MM.1S (cell line): ENCODE data around the gene MILR1.
"Not testable (repeated sequence)": the region's sequence is repeated elsewhere in the genome, so short reads cannot be mapped to it uniquely, and the experiment has no call there.

Source experiments
- DNase-seq: peaks from one replicate; pipeline ENCODE4 v3.0.0-alpha.2; 2015
- H2AFZ ChIP-seq: fragments of 300-600 bp; sonication (generic); 2 replicates; pipeline ENCODE4 v1.6.0; 2016; ENCODE audit warnings: antibody characterized with exemption, low read length
- H3F3A ChIP-seq: fragments of 300-600 bp; sonication (generic); 2 replicates; pipeline ENCODE4 v1.6.1; 2016; ENCODE audit warnings: mild to moderate bottlenecking, antibody characterized with exemption, low read length, moderate library complexity, mixed read lengths; ENCODE audit not compliant: insufficient read depth
- H3K27ac ChIP-seq: fragments of 300-600 bp; sonication (generic); 2 replicates; pipeline ENCODE4 v1.5.1; 2016; ENCODE audit warnings: mild to moderate bottlenecking, low read length
- H3K27me3 ChIP-seq: fragments of 300-600 bp; sonication (generic); replicated peaks from 2 replicates; pipeline ENCODE4 v1.6.0; 2016; ENCODE audit warnings: low read length; ENCODE audit not compliant: insufficient read depth
- H3K36me3 ChIP-seq: fragments of 300-600 bp; sonication (generic); replicated peaks from 2 replicates; pipeline ENCODE4 v1.6.1; 2016; ENCODE audit warnings: mild to moderate bottlenecking, low read length, mixed read lengths; ENCODE audit not compliant: insufficient read depth
- H3K4me1 ChIP-seq: fragments of 300-600 bp; sonication (generic); 2 replicates; pipeline ENCODE4 v1.6.1; 2016; ENCODE audit warnings: low read length, mixed read lengths
- H3K4me2 ChIP-seq: fragments of 300-600 bp; sonication (generic); 2 replicates; pipeline ENCODE4 v1.6.0; 2016; ENCODE audit warnings: low read depth, low read length
- H3K4me3 ChIP-seq: fragments of 300-600 bp; sonication (generic); 2 replicates; pipeline ENCODE4 v1.5.1; 2016; ENCODE audit warnings: low read length, mixed read lengths
- H3K79me2 ChIP-seq: fragments of 300-600 bp; sonication (generic); 2 replicates; pipeline ENCODE4 v1.6.1; 2016; ENCODE audit warnings: mixed run types, low read length, mixed read lengths
- H3K9ac ChIP-seq: fragments of 300-600 bp; sonication (generic); 2 replicates; pipeline ENCODE4 v1.6.1; 2016; ENCODE audit warnings: low read length, mixed read lengths
- H3K9me2 ChIP-seq: fragments of 300-600 bp; sonication (generic); replicated peaks from 2 replicates; pipeline ENCODE4 v1.6.1; 2016; ENCODE audit warnings: mild to moderate bottlenecking, low read length, mixed read lengths; ENCODE audit not compliant: insufficient read depth
- H3K9me3 ChIP-seq: fragments of 300-600 bp; sonication (generic); replicated peaks from 2 replicates; pipeline ENCODE4 v1.6.1; 2016; ENCODE audit warnings: mild to moderate bottlenecking, low read length, mixed read lengths; ENCODE audit not compliant: insufficient read depth
- H4K20me1 ChIP-seq: fragments of 300-600 bp; sonication (generic); 2 replicates; pipeline ENCODE4 v1.6.1; 2016; ENCODE audit warnings: mild to moderate bottlenecking, low read length, moderate library complexity, mixed read lengths; ENCODE audit not compliant: insufficient read depth
- EZH2 ChIP-seq: fragments of 300-600 bp; sonication (generic); optimal IDR thresholded peaks from 2 replicates; pipeline ENCODE3; 2017; ENCODE audit warnings: low read depth, mild to moderate bottlenecking, antibody characterized with exemption, low read length, mixed read lengths
- EZH2phosphoT487 ChIP-seq: fragments of 300-600 bp; sonication (generic); IDR thresholded peaks from 2 replicates; pipeline ENCODE4 v1.6.1; 2018; ENCODE audit warnings: antibody characterized with exemption, low read length
- TF ChIP-seq, protein P1 (sequence below): fragments of 300-600 bp; sonication (generic); IDR thresholded peaks from 2 replicates; pipeline ENCODE4 v1.5.1; 2016; ENCODE audit warnings: antibody characterized with exemption, low read length, mixed read lengths

The MILR1 gene

DNA sequence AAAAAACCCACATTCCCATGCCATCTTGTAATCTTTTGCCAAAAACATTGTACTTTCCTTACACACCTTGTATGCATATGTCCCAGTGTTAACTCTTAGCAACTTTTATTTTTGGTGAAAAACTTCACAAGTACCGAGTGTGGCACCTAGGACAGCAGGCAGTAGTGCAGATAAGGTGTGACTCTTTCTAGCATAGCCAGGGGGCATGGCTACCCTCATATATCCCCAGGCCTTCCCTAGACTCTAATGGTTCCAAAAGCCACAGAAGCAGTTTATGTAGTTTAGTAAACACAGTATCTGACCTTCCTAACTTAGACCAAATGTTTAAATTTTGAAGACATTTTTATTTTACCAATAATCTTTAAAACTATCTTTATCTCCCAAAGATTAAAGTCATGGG, 20.5 kb upstream of the MILR1 start:
- no peaks in the 10 kb centered on the region for H3K9me3 ChIP-seq
- no peaks in the 10 kb centered on the region for H3K27me3 ChIP-seq
- H3K9ac ChIP-seq: no peak overlapping the region
- H3K36me3 ChIP-seq: no peaks in the 10 kb centered on the region
- no peaks in the 10 kb centered on the region for H4K20me1 ChIP-seq
- H3K4me2 ChIP-seq: no peak overlapping the region
- H3K4me1 ChIP-seq: no peaks in the 10 kb centered on the region
- H3K4me3 ChIP-seq: no peak overlapping the region
- no peaks in the 10 kb centered on the region for H3F3A ChIP-seq
- H2AFZ ChIP-seq: no peak overlapping the region
- H3K9me2 ChIP-seq: no peaks in the 10 kb centered on the region
- TF ChIP-seq EZH2phosphoT487 (no peak), EZH2 (no peak)
- TF ChIP-seq, protein P1, sequence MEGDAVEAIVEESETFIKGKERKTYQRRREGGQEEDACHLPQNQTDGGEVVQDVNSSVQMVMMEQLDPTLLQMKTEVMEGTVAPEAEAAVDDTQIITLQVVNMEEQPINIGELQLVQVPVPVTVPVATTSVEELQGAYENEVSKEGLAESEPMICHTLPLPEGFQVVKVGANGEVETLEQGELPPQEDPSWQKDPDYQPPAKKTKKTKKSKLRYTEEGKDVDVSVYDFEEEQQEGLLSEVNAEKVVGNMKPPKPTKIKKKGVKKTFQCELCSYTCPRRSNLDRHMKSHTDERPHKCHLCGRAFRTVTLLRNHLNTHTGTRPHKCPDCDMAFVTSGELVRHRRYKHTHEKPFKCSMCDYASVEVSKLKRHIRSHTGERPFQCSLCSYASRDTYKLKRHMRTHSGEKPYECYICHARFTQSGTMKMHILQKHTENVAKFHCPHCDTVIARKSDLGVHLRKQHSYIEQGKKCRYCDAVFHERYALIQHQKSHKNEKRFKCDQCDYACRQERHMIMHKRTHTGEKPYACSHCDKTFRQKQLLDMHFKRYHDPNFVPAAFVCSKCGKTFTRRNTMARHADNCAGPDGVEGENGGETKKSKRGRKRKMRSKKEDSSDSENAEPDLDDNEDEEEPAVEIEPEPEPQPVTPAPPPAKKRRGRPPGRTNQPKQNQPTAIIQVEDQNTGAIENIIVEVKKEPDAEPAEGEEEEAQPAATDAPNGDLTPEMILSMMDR: no peak
- no peak for DNase-seq
- no peaks in the 10 kb centered on the region for H3K79me2 ChIP-seq
- no peak overlapping the region for H3K27ac ChIP-seq

GRCh38 chr17:64430036-64430435, 18.9 kb upstream of the MILR1 start:
- H3K9me2 ChIP-seq, H3K4me1 ChIP-seq, H4K20me1 ChIP-seq, H3K79me2 ChIP-seq, H3K27me3 ChIP-seq, H3F3A ChIP-seq, H2AFZ ChIP-seq, H3K36me3 ChIP-seq, H3K4me3 ChIP-seq, H3K9me3 ChIP-seq, DNase-seq, H3K9ac ChIP-seq, H3K27ac ChIP-seq, H3K4me2 ChIP-seq: not testable (repeated sequence)

DNA sequence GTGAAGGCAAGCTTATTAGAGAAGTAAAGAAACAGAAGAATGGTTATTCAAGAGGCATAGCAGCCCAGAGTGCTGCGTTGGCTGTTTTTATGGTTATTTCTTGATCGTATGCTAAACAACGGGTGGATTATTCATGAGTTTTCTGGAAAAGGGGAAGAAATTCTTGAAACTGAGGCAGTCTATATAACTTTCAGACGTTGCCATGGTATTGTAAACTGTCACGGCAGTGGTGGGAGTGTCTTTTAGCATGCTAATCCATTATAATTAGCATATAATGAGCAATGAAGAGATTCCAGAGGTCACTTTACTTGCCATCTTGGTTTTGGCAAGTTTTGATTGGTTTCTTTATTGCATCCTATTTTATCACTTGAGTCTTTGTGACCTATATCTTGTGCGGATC, 17.4 kb upstream of the MILR1 start:
- Histone ChIP-seq H3K9ac (no peak overlapping the region), H3K4me2 (no peak overlapping the region), H3K36me3 (no peaks in the 10 kb centered on the region), H3K27me3 (no peaks in the 10 kb centered on the region), H3F3A (no peaks in the 10 kb centered on the region), H3K9me2 (no peaks in the 10 kb centered on the region), H2AFZ (no peak overlapping the region), H3K27ac (no peak overlapping the region), H3K4me3 (no peak overlapping the region), H3K4me1 (no peaks in the 10 kb centered on the region), H3K9me3 (no peaks in the 10 kb centered on the region), H4K20me1 (no peaks in the 10 kb centered on the region), H3K79me2 (no peaks in the 10 kb centered on the region)
- DNase-seq: no peak
- TF ChIP-seq EZH2: no peak
- TF ChIP-seq EZH2phosphoT487: no peak
- TF ChIP-seq, protein P1: no peak

DNA sequence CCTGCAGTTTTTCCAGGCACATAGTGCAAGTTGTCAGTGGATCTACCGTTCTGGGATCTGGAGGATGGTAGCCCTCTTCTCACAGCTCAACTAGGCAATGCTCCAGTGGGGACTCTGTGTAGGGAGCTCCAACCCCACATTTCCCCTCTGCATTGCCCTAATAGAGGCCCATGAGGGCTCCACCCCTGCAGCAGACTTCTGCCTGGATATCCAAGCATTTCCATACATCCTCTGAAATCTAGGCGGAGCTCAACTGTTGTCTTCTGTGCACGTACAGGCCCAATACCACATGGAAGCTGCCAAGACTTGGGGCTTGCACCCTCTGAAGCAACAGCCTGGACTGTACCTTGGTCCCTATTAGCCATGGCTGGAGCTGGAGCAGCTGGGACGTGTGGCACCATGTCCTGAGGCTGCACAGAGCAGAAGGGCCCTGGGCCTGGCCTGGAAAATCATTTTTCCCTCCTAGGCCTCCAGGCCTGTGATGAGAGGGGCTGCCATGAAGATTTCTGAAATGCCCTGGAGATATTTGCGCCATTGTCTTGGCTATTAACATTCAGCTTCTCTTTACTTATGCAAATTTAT, 10.9 kb upstream of the MILR1 start:
- Histone ChIP-seq H2AFZ (no peak overlapping the region), H3K9me2 (no peaks in the 10 kb centered on the region), H3K9me3 (no peaks in the 10 kb centered on the region), H3K4me2 (no peak overlapping the region), H3K4me1 (peaks cover 15% of the 10 kb centered on the region), H3K79me2 (no peaks in the 10 kb centered on the region), H3K9ac (no peak overlapping the region), H3F3A (no peaks in the 10 kb centered on the region), H3K36me3 (no peaks in the 10 kb centered on the region), H3K27me3 (no peaks in the 10 kb centered on the region), H3K27ac (no peak overlapping the region), H4K20me1 (no peaks in the 10 kb centered on the region), H3K4me3 (no peak overlapping the region)
- TF ChIP-seq, protein P1: no peak
- TF ChIP-seq EZH2phosphoT487 (no peak), EZH2 (no peak)
- DNase-seq: no peak

DNA sequence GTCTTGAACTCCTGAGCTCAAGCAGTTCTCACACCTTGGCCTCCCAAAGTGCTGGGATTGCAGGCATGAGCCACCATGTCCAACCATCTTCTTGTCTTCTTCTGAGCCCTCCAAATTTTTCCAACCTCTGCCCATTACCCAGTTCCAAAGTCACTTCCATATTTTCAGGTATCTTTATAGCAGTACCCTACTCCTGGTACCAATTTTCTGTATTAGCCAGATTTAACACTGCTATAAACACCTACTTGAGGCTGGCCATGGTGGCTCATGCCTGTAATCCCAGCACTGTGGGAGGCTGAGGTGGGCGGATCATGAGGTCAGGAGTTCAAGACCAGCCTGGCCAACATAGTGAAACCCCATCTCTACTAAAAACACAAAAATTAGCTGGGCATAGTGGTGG, 9.4 kb upstream of the MILR1 start:
- H3K9ac ChIP-seq, H2AFZ ChIP-seq, H3K27me3 ChIP-seq, H3K79me2 ChIP-seq, H3K36me3 ChIP-seq, H3F3A ChIP-seq, H3K4me3 ChIP-seq, H3K27ac ChIP-seq, H3K4me2 ChIP-seq, DNase-seq, H3K9me2 ChIP-seq, H4K20me1 ChIP-seq, H3K9me3 ChIP-seq: not testable (repeated sequence)
- peaks cover 15% of the 10 kb centered on the region for H3K4me1 ChIP-seq
